GM12891 (cell line): ENCODE data around the gene YIPF7.

Experiments
- PAX5 ChIP-seq: IDR thresholded peaks from 2 replicates; pipeline ENCODE4 v1.6.1; 2011; ENCODE audit warnings: low read length, moderate library complexity, mild to moderate bottlenecking; ENCODE audit not compliant: insufficient read depth, severe bottlenecking
- POLR2A ChIP-seq: IDR thresholded peaks from 2 replicates; pipeline ENCODE4 v1.6.1; 2011; ENCODE audit warnings: low read depth, low read length, control low read depth
- POLR2AphosphoS5 ChIP-seq: IDR thresholded peaks from 2 replicates; pipeline ENCODE4 v1.6.1; 2011; ENCODE audit warnings: low read depth, low read length, control low read depth
- POU2F2 ChIP-seq: IDR thresholded peaks from 2 replicates; pipeline ENCODE4 v1.6.1; 2011; ENCODE audit warnings: low read depth, mild to moderate bottlenecking, control low read depth, low read length, moderate library complexity
- SPI1 ChIP-seq: IDR thresholded peaks from 2 replicates; pipeline ENCODE4 v1.6.1; 2011; ENCODE audit warnings: low read depth, low read length, control low read depth
- TAF1 ChIP-seq: IDR thresholded peaks from 2 replicates; pipeline ENCODE4 v1.6.1; 2011; ENCODE audit warnings: low read depth, low read length, control low read depth

- TF ChIP-seq POLR2A (no peak), TAF1 (no peak), POLR2AphosphoS5 (no peak), SPI1 (no peak), PAX5 (no peak), POU2F2 (no peak)
Measured at GRCh38 chr4:44632733-44633132, 18.7 kb downstream of the YIPF7 start.
